Astrocyte of the cerebellum (primary cell): ENCODE measurements around the gene SLCO2A1.
"Not testable (repeated sequence)": the region's sequence is repeated elsewhere in the genome, so short reads cannot be mapped to it uniquely, and the experiment has no call there.

ENCODE experiments used
- DNase-seq: peaks from one replicate; pipeline ENCODE4 v3.0.0-alpha.2; 2011; ENCODE audit warnings: low read depth
- H3K4me3 ChIP-seq: 2 replicates; pipeline ENCODE4 v1.5.1; 2011; ENCODE audit warnings: mild to moderate bottlenecking, low read depth, low read length, moderate library complexity
- CTCF ChIP-seq: IDR thresholded peaks from 2 replicates; pipeline ENCODE4 v1.5.1; 2012; ENCODE audit warnings: low read length, low read depth, moderate library complexity, mild to moderate bottlenecking; ENCODE audit errors: missing control alignments
- in situ Hi-C: cut with HindIII; loops from 2 replicates; pipeline ENCODE4 v1.10.0; 2017; ENCODE audit warnings: low sequenced_read_pairs

Gene SLCO2A1

GRCh38 chr3:134075568-134075825 is 45.8 kb upstream of the SLCO2A1 start:
- in situ Hi-C loops, result no loop called here
- DNase-seq, result no peak
- no peak overlapping the region for H3K4me3 ChIP-seq
- TF ChIP-seq CTCF, result no peak

GRCh38 chr3:134074790-134075567 is 45.3 kb upstream of the SLCO2A1 start:
- in situ Hi-C loops, result no loop called here
- DNase-seq, result no peak
- no peak overlapping the region for H3K4me3 ChIP-seq
- no peak for TF ChIP-seq CTCF

- DNase-seq, result no peak
- no peak for TF ChIP-seq CTCF
- in situ Hi-C loops, result no loop called here
- no peak overlapping the region for H3K4me3 ChIP-seq
Observed at GRCh38 chr3:134074001-134074789, 44.5 kb upstream of the SLCO2A1 start.

- no peak for TF ChIP-seq CTCF
- H3K4me3 ChIP-seq, result no peak overlapping the region
- in situ Hi-C loops, result no loop called here
- DNase-seq, result no peak
Observed at GRCh38 chr3:134073583-134073945, 43.8 kb upstream of the SLCO2A1 start.

- H3K4me3 ChIP-seq, result no peak overlapping the region
- in situ Hi-C loops, result no loop called here
- no peak for TF ChIP-seq CTCF
- no peak for DNase-seq
Observed at GRCh38 chr3:134072881-134073582, 43.3 kb upstream of the SLCO2A1 start.

- H3K4me3 ChIP-seq, in situ Hi-C loops, DNase-seq: not testable (repeated sequence)
Observed at GRCh38 chr3:134070281-134070680, 40.6 kb upstream of the SLCO2A1 start.

GRCh38 chr3:134068429-134068828 is 38.7 kb upstream of the SLCO2A1 start:
- H3K4me3 ChIP-seq, result no peak overlapping the region
- DNase-seq, result no peak
- TF ChIP-seq CTCF, result no peak
- in situ Hi-C loops, result no loop called here
